GM18909 (cell line): Measurements from ENCODE around the gene ZFYVE28.
"Not testable (repeated sequence)": the region's sequence is repeated elsewhere in the genome, so short reads cannot be mapped to it uniquely, and the experiment has no call there.

Experiments
- ATAC-seq: cut with Tn5 transposase; IDR thresholded peaks from one replicate; pipeline ENCODE4 v1.9.1; 2021; ENCODE audit warnings: mild to moderate bottlenecking; ENCODE audit not compliant: unreplicated experiment, poor library complexity

Gene ZFYVE28

DNA sequence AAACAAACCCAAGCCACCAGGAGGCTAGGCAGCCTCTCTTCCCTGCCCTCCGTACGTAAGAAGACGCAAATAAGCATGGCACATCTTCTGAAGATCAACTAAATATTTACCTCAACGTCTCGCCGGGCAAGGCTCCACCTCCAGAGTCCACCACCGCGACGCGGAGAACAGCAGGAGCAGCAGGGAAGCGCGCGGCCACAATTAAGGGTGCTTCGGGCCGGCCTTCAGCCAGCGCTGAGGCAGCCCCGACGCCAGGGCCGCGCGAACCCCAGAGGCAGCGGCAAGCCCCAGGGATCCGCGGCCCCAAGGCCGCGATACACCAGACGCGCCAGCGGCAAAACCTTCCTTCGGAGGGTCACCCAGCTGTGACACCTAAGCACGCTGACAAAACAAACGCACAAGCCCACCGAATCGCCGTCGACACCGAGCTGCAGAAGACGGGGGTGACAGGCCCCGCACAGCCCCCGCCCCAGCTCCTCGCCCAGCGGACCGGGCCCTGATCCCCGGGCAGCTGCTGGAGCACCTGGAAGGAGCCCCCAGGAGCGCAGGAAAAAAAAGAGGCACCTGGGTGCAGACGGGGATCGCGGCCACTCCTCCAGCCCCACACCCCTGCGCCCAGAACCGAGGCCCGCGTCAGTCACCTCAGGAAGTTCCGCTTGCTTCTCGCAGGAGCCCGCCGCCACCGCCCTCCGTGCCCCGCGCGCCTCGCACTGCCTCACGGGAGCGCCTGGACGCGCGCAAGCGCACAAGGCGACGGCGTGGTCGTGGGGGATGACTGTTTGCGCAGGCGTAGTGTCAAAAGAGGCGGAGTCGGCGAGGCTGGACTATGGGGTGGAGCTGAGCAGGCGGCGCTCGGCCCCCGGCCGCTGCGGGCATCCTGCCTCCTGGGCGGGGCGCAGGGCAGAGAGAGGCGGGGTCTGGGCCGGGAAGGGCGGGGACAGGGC is 176.8 kb downstream of the ZFYVE28 start, which contains the start of the genes HAUS3 and POLN:
Gene HAUS3 (minus strand): TSS at position 712 of the 944 bp plus-strand sequence. CDS start 1,175 bp downstream, outside the sequence.
Gene POLN (minus strand): TSS at position 712 of the 944 bp plus-strand sequence. CDS start 12,890 bp downstream, outside the sequence.
- peak; percentile 86 for ATAC-seq

DNA sequence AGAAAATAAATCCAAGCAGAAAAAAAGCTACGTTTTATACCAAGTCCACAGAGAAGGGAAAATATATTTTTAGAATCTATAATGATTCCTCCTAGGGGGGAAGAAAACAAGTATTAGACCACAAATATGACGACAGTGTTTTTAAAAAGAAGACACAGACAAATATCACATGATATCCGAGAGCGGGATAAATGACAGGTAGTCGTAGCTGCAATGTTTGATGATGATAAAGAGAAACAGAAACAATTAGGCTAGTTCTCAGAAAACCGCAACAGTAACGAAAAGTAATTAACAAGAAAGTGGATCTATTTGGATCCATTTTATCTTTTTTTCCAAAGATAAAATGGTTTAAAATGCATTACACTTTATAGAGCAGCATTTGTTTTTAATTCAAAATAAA is 177.4 kb downstream of the ZFYVE28 start:
- ATAC-seq: no peak

DNA sequence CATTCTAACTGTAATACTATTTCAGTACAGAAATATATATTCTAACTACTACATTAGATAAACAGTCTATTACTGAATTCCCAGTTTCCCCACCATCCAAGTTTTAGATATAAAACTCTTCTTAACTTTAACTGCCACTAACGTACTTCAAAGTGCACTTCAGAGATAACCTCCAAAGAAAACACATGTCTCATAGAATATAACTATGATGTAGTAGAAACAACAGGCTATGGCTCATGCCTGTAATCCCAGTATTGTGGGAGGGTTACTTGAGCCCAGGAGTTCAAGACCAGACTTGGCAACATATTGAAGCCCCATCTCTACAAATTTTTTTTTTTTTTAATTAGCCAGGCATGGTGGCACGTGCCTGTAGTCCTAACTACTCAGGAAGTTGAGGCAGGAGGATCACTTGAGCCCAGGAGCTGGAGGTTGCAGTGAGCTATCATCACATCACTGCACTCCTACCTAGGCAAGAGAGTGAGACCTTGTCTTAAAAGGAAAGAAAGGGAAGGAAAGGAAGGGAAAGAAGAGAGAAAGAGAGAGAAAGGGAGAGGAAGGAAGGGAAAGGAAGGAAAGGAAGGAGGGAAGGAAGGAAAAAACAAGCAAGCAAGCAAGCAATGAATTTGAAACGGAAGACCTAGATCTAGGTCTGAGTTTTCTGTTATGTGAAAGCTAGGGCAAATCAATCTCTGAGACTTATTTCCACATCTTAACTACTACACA is 181.3 kb downstream of the ZFYVE28 start:
- no peak for ATAC-seq

DNA sequence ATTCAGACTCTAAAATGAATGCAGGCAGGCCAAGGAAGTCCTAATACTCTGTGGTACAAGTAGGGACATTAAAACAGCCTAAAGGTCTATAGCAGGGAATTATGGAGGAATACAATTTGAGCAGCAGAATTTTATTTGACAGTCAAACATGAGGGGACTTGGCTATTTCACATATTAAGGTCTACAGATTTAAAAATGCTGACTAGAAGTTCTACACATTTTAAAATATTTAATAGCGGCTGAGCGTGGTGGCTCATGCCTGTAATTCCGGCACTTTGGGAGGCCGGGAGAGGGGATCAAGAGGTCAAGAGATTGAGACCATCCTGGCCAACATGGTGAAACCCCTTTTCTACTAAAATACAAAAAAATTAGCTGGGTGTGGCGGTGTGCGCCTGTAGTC is 187.4 kb downstream of the ZFYVE28 start:
- ATAC-seq: no peak

DNA sequence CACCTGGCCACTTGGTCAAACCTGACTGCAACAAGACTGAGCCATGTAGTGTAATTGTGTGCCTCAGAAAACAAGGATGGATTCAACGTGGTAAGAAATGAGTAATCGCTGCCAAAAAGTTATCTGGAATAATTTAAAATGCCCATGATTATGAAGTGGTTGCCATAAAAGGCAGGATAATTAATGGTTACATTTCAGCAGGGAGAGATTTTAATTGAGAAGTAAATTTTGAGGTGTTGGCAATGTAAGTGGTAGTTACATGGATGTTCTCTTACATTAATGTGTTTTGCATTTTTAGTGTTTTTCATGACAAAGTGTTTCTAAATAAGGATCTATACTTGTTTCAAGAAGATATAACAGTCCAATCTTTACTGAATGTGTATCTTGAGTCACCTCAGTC is 192.2 kb downstream of the ZFYVE28 start:
- ATAC-seq: no peak

DNA sequence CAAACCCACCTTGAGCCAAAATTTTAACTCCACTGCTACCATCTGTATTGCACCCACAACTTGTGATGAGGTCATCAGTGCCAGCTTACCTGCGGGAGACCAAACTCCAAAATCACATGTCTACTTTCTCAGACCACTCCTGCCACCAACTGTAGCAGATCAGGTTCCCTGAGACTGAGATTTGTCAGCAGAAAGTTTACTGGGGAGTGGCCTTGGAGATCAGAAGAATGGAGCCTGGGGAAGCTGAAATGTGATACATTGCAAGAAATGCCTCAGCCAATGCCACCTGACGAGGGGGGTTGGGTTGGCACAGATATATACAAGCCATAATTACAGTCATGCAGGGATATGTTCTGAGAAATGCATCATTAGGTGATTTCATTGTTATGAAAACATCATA is 195.6 kb downstream of the ZFYVE28 start:
- ATAC-seq: no peak

DNA sequence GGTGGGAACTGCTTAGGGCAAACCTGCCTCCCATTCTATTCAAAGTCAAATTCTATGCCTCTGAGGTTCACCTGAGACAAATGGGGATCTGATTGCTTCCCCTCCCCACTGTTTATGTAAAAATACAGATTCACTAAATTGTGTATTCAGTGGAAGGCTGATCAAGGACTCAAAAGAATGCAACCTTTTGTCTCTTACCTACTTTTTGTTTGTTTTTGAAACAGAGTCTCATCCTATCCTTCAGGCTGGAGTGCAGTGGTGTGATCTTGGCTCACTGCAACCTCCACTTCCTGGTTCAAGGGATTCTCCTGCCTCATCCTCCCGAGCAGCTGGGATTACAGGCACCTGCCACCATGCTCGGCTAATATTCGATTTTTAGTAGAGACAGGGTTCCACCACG is 197.1 kb downstream of the ZFYVE28 start:
- not testable (repeated sequence) for ATAC-seq

DNA sequence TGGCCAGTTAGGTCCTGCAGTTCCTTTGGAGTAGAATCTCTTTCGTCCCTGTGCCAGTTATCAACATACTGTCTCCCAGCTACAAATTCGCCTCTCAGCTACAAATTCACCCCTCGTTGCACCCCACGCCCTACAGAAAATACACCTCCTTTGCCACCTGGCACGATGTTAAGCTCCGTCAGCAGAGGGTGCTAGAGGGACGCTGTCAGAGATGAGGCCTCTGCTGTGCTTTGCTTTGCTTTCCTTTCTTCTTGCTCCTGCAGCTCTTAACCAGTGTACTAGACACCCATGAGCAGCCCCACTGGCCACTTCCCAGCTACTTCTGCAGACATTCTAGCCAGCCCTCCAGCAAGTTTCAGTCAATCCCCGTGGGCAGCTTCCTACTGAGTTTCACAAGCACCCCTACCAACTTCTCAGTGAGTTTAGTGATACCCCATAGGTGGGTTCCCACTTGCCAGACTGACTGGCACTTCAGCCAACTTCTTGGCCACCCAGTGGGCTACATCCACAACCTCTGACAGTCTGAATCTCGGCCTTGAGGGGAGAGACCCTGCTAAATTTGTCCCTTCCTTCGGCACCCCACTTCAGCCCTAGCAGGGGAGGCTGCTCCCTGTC is 198.3 kb downstream of the ZFYVE28 start:
- peak; percentile 66 for ATAC-seq
